HG03575 (cell line): Measurements from ENCODE around the gene HYKK.
"Not testable (repeated sequence)": the region's sequence is repeated elsewhere in the genome, so short reads cannot be mapped to it uniquely, and the experiment has no call there.

Experiments used
- ATAC-seq: cut with Tn5 transposase; IDR thresholded peaks from one replicate; pipeline ENCODE4 v1.9.1; 2021; ENCODE audit not compliant: unreplicated experiment, insufficient number of reproducible peaks, low FRiP score; ENCODE audit errors: extremely low read depth

The HYKK gene

GRCh38 chr15:78506971-78507830 lies at the start of gene HYKK:
TSS of gene HYKK (plus strand) at chr15:78507577. CDS start at chr15:78513089, 5,512 bp downstream.
- ATAC-seq: no peak

- ATAC-seq: no peak
Observed at GRCh38 chr15:78460737-78461136, 46.6 kb upstream of the HYKK start.

GRCh38 chr15:78461171-78461888 lies 46.0 kb upstream of the HYKK start:
- no peak for ATAC-seq

- no peak for ATAC-seq
Observed at GRCh38 chr15:78469031-78469430, 38.3 kb upstream of the HYKK start.

- no peak for ATAC-seq
Observed at GRCh38 chr15:78477295-78477694, 30.1 kb upstream of the HYKK start.

- ATAC-seq: no peak
Observed at GRCh38 chr15:78479650-78480049, 27.7 kb upstream of the HYKK start.

GRCh38 chr15:78481917-78482316 lies 25.5 kb upstream of the HYKK start:
- no peak for ATAC-seq

- ATAC-seq: no peak
Observed at GRCh38 chr15:78492872-78493271, 14.5 kb upstream of the HYKK start.

- ATAC-seq: no peak
Observed at GRCh38 chr15:78501857-78502256, 5.5 kb upstream of the HYKK start.

- no peak for ATAC-seq
Observed at GRCh38 chr15:78502641-78503040, 4.7 kb upstream of the HYKK start.

GRCh38 chr15:78507831-78508160 lies 419 bp downstream of the HYKK start:
- no peak for ATAC-seq

GRCh38 chr15:78508272-78508671 lies 895 bp downstream of the HYKK start:
- no peak for ATAC-seq

GRCh38 chr15:78509726-78510312 lies 2.4 kb downstream of the HYKK start:
- no peak for ATAC-seq

GRCh38 chr15:78520035-78520434 lies 12.7 kb downstream of the HYKK start:
- ATAC-seq: not testable (repeated sequence)

GRCh38 chr15:78524230-78524629 lies 16.9 kb downstream of the HYKK start:
- ATAC-seq: no peak

- no peak for ATAC-seq
Observed at GRCh38 chr15:78527325-78527724, 19.9 kb downstream of the HYKK start.

- ATAC-seq: no peak
Observed at GRCh38 chr15:78533331-78533730, 26.0 kb downstream of the HYKK start.

- no peak for ATAC-seq
Observed at GRCh38 chr15:78536134-78536533, 28.8 kb downstream of the HYKK start.

- no peak for ATAC-seq
Observed at GRCh38 chr15:78537266-78537905, 30.0 kb downstream of the HYKK start.

- no peak for ATAC-seq
Observed at GRCh38 chr15:78538358-78538757, 31.0 kb downstream of the HYKK start.
